Hematopoietic multipotent progenitor cell treated with erythropoietin and hydrocortisone succinate and interleukin-3 and kit ligand, for 8 days (in vitro differentiated cells): ENCODE results near the gene CPNE4.

Experiments used
- DNase-seq: peaks from one replicate; pipeline ENCODE4 v3.0.0-alpha.2; 2015

The CPNE4 gene

DNA sequence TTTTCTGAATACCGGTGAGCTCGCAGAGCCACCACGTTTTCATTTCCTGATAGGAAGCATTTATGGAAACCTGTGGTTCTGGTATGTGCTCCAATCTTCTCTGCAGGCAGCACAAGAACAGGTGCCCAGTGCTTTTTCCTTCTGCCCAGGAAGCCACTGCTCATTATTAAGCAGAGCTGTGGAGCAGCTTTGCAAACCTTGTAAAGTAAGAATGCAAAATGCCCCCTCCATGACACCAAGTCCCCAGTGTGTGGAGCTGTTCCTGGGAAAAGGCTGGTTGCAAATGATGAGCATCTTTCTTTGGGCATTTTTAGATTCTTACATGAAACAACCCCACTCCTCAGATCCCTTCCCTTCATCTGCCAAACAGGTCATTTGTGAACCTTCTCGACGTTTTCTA is 466.4 kb downstream of the CPNE4 start:
- DNase-seq, result no peak

DNA sequence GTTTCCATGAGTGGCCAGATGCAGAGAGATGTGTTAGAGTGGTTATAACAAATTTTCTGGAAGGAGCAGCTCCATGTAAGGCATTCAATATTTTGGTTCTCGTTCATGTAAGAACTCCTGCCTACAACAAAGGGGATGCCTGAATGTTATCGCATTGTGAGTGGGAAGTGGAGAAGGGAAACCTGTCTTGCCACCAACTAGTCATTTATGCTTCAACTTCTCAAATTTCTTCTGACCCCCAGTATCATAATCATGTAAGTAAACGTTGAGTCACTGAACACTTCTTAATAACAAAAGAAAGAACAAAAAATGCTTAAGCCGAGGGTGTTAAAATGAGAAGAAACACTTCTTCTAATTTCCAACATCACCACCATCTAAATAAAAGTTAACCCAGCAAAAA is 470.0 kb downstream of the CPNE4 start:
- DNase-seq, result no peak

- no peak for DNase-seq
Measured at GRCh38 chr3:131561511-131561910, 473.3 kb downstream of the CPNE4 start.

DNA sequence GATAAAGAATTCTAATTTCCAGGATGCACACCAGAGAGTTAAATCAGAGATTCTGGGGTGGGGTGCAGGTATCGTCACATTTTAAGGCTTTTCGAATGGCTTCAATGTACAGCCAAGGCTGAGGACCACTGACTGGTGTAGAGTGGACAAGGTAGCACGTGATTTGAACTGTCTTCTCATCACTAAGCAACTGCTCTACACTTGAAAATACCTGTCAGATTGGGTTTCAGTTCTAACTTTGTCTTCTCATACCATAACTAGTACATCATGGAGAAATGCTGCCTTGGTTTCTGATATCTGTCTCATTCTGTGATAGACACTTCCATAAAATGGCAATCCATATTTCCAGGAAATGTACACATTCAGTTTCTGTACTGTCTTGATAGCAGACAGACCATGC is 474.0 kb downstream of the CPNE4 start:
- no peak for DNase-seq

DNA sequence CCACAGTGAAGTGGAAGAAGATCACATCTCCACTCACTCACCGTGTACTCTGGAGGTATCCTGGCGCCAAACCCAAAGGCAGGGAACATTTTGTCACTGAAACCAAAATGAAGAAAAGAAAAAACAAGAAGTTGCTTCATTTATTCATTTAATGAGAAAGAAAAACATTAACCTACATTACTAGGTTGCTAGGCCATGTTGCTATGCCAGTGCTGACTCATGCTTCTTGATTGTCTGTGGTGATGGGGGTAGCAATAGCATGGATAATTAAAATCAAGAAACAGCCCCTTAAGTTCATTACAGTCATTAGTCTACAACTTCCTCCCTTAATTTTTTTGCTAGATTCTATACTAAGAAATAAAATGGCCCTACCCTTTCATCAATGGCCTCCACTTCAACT is 479.4 kb downstream of the CPNE4 start:
- no peak for DNase-seq

DNA sequence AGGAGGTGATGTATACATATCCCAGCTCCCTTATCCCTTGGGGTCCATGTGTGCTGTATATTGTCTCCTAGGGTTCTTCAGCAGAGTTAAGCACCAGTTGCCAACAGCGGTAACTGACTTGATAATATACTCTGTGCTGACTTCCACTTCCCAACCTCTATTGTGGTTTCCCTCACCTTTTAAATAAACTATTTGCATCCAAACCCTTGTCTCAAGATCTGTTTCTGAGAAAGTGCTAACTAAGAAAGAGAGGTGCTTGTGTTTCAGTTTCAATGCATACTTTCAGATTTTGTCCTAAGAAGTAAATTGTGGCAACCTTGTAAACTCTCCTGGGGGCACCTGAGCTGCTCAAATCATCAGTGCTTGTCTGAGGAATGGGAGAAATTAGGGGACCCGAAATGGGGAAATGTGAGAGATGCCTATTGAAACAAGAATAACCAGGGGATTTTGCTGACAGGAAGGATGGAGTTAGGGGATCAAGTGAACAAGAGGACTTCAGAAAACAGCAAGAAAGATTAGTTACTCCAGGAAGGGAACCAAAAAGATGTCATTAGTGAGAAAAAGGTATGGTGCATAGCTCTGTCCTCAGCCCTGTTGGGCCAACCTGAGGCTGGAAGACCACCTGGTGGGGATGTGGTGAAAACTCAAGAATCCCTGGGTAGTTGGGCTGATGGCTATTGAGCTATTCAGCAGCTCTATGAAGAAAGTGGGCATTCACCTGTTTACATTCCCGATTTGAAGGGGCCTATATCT is 481.1 kb downstream of the CPNE4 start:
- no peak for DNase-seq

GRCh38 chr3:131551761-131552160 is 483.1 kb downstream of the CPNE4 start:
- no peak for DNase-seq

GRCh38 chr3:131550562-131551465 is 484.0 kb downstream of the CPNE4 start:
- DNase-seq, result no peak

DNA sequence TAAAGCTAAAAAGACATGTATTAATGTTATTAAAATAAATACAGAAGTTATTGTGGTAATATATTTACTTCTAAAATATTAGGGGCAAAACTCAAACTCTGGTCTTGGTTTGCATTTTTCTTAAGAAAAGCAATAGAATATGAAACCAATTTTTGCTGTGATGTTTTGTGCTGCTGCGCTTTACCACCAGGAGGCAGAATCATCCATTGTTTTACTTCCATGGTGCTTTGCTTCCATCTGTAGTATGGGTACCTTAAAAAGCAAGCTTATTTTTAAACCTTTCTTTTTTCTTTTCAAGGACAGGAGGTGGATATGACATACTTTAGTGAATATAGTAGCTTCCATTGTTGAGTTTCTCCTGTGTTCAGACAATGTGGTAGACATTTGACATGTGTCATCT is 485.5 kb downstream of the CPNE4 start:
- DNase-seq, result peak; percentile 30

- DNase-seq, result no peak
Measured at GRCh38 chr3:131547585-131547984, 487.2 kb downstream of the CPNE4 start.

DNA sequence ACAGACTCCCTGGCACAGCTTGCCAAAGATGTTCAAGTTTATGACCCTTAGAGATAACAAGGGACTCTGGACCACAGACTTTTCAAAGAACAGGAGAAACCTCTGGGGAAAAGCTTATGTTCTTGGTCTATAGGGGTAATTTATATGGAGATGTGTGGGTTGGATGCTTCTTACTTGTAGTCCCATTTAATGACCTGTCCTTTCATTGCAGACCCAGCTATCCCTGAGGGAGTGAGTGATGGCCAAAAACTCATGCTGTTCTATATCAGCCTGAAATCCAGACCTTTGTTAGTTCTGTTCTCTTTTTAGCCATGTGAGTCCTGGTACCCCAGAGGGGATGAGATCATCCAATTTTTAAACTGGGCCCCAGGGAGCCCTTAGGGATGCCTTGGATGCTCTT is 488.4 kb downstream of the CPNE4 start:
- no peak for DNase-seq

GRCh38 chr3:131544557-131544956 is 490.3 kb downstream of the CPNE4 start:
- DNase-seq, result no peak

DNA sequence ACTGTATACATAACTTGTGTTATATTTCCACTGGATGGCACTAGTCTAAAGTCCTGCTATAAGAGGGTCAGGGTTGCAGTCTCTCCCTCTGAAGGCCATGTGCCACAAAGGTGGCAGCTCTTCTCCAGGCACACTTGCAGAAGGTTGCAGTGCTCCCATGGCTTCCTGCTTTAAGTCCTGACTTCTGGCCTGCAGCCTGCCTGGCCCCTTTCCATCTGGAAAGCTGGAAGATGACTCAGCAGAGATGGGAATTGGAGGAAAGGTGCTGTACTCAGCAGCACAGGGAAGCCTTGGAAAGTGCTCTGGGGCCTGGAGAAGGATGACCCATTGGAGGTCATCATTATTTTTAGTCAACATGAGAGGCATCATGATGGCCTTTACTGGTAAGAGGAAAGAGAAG is 491.1 kb downstream of the CPNE4 start:
- DNase-seq, result no peak

DNA sequence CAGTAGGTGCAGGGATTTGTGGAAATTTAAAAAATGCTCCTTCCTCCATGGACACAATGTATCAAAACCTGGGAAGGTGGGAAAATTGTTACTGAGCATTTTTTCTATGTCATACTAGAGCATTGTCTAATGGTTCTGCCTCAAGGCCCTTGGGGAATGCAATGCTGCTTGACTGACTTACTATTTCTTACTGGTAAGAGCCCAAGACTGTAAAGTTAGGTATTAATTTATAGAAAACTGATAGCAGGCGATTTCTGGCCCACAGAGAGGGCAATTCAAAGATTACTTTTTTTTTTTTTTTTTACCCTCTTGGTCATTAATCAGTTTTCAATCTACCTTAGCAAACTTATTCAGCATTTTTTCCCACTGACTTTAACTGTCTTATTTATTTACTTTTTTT is 493.5 kb downstream of the CPNE4 start:
- no peak for DNase-seq

DNA sequence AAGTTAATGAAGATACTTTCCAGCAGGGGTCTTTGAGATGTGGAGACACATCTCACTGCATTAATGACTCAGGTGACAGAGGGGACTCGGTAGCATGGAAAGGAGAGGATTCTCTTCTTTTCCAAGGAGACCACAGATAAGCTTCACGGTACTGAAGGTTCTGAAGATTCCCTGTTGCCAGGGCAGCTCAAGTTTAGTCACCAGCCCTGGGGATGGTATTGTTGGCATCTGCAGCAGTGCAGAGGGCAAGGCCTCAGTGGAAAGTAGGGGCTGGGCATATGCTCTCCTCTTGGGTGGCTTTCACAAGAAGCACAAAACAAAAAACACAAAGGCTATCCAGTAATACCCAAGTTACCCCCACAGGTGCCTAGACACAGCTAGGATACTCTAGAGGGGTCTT is 494.0 kb downstream of the CPNE4 start:
- DNase-seq, result no peak

GRCh38 chr3:131540143-131540542 is 494.7 kb downstream of the CPNE4 start:
- DNase-seq, result no peak

DNA sequence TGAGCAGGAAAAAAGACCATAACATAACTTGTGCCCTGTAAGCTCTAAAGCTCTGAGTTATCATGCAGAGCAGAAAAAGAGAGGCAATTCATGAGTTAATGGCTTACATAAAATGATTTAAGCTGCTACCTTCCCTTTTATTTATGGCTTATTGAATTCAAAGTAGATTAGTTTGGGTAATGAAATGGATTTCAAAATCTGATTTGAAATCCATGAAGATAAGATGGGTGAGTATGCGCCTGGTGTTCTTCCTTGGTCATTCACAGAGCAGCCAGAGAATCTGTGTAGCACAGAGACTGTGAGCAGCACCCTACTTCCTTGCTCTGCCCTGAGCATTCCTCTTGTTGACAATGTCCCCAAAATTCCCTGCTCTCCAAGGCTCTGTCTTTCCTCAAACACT is 495.8 kb downstream of the CPNE4 start:
- DNase-seq, result no peak

- DNase-seq, result no peak
Measured at GRCh38 chr3:131537531-131537930, 497.3 kb downstream of the CPNE4 start.

DNA sequence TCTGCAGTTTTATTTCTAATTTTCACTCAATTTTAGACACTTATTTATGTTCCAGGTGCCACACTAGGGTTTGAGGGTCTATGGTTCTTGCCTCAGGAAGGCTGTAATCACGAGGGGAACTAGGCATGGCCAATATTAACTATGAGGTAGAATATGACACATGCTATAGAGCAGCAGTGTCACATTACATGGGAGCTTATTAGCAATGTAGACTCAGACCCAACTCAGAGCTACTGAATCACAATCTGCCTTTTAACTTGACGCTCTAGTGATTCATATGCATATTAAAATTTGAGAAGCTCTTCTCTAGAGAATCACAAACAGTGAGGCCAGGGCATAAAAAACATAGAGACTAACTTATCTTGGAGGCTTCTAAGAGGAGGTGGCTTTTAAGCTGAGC is 499.2 kb downstream of the CPNE4 start:
- DNase-seq, result no peak

- no peak for DNase-seq
Measured at GRCh38 chr3:131535131-131535530, 499.7 kb downstream of the CPNE4 start.

DNA sequence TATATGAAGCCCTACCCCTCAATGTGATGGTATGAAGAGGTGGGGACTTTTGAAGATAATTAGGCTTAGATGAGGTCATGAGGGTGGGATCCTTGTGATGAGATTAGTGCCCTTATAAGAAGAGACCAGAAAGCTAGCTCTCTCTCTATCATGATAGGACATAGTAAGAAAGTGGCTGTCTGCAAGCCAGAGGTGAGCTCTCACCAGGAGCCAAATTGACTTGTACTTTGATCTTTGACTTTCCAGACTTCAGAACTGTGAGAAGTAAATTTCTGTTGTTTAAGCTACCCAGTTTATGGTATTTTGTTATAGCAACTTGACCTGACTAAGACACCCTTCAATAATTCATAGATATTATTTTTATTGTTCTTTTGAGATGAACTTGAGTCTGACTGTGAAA is 502.2 kb downstream of the CPNE4 start:
- DNase-seq, result no peak

- DNase-seq, result no peak
Measured at GRCh38 chr3:131530843-131531242, 504.0 kb downstream of the CPNE4 start.

- DNase-seq, result no peak
Measured at GRCh38 chr3:131530388-131530787, 504.4 kb downstream of the CPNE4 start.

DNA sequence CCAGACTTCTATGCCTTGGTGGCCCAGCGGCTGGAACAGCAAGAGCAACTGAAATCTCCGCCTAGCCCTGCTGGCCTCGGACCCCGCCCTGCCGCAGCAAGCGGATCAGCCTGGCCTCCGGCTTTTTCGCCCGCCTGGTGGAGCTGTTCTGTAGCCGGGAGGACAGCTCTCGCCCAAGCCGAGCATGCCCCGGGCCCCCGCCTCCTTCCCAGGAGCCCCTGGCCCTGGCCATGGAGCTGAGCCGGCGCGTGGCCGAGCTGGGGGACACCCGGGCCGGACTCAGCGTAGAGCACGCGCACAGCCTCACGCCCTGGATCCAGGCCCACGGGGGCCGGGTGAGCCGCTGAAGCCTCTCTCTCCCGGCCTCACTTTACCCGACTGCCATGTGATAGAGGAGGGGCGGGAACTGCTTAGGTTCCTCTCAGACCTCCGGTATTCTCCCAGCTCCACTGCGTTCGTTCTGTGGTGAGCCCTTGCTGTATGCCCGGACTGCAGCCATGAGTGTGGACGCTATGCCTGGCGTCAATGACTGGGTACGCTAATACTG is 507.9 kb downstream of the CPNE4 start:
- peak; percentile 37 for DNase-seq
